HG03457 (cell line): ENCODE results near the gene SURF1.
A peak's percentile ranks its signal among the peaks of the same experiment; 100 is the strongest.
"Not testable (repeated sequence)": the region's sequence is repeated elsewhere in the genome, so short reads cannot be mapped to it uniquely, and the experiment has no call there.

ENCODE experiments used
- ATAC-seq: cut with Tn5 transposase; IDR thresholded peaks from one replicate; pipeline ENCODE4 v1.9.1; 2021; ENCODE audit warnings: moderate number of reproducible peaks; ENCODE audit not compliant: unreplicated experiment

The SURF1 gene

DNA sequence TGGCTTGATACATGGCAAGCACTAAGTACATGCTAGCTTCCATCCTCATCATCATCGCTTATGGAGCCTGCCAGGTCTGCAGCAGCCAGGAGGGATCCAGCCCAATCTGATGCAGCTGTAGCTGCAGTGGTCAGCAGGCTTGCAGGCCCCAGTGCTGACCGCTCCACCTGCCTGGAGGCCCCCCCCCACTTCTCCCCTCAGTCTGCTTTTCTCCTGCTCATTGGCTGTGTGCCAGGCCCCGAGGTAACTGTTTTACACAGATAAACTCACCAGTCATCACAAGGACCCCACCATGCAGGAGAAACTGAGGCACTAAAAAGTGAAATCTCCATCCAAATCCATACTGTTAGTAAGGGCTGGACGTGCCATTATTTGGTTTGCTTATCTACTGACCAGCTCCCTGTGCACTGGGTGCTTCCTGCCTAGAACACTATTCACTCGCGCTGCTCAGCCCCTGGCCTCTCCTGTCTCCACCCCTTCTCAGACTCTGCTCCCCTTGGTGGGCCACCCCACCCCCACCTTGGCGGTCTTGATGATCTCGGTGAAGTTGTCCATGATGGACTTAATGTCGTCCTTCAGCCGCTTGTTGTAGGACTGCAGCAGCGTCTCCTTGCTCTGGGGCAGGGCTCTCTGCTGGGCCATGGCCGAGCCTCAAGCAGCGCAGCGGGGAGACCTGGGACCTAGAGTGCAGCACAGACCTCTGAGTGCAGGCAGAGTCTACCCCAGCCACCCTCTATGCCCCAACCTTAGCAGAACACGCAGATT is 10.1 kb downstream of the SURF1 start:
- no peak for ATAC-seq

DNA sequence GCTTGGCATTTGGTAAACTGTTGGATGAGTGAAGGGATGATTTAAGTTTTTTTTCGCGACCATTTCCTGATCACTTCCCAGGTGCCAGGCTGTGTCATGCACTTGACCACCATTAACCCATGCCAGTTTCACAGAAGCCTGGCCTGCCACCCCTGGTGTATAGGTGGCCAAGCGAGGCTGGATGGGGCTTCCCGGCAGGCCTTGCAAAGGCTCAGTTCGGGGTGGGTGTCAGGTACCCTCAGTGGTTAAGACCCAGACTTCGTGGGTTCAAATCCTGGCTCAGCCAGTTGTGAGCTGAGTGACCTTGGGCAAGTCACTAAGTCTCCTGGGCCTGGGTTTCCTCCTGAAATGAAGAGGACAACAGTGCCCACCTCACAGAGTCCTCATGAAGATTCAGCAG is 10.7 kb downstream of the SURF1 start:
- no peak for ATAC-seq

DNA sequence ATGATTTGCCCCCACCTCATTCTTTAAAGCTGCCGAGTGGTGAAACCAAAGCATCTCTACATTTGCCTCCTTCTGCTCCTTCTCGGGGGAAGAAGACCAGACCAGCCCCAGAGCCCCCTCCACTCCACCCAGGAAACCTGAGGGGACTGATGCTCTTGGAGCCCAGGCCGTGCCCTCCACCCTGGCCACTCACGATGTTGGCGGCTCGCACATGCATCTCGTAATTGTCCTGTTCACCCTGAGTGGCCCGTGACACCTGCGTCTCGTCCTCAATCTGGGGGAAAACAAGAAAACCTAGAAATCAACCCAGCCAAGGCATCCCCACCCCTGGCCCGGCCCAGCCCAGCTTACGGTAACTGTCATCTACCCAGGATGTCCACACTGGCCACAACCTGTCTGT is 11.3 kb downstream of the SURF1 start:
- no peak for ATAC-seq

DNA sequence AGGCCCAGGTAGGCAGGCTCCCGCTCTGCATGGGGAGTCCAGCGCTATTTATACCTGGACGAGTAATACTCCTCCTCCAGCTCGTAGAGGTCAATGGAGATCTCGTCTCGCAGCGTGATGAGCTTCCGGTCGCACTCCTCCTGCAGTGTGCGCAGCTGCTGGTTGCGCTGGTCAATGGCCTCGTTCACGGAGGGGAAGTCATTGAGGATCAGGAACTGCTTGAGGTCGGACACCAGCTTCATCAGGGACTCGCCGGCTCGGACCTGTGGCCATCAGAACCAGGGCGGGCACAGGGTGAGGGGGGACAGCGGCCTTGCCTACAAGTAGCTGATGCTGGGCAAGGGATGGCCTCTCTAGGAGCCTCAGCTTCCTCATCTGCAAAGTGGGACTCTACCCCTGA is 12.2 kb downstream of the SURF1 start:
- no peak for ATAC-seq

DNA sequence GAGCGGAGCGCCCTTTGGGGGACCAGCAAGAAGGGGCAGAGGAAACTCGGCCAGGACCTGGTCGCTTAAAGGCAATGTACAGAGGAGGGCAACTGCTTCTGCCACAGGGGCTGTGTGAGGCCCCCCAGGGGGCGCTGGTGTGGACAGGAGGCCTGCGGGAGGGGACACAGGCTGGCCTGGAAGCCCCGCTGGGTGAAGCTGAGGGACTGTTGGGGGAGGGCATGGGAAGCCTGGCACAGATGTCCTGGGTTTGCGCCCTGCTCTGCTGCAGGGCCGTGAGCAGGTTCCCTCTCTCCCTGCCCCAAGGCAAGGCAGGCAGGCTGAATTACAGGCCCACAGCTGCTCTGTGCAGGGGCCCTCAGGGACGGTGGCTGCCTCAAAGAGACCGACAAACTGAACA is 13.7 kb downstream of the SURF1 start:
- ATAC-seq: no peak

DNA sequence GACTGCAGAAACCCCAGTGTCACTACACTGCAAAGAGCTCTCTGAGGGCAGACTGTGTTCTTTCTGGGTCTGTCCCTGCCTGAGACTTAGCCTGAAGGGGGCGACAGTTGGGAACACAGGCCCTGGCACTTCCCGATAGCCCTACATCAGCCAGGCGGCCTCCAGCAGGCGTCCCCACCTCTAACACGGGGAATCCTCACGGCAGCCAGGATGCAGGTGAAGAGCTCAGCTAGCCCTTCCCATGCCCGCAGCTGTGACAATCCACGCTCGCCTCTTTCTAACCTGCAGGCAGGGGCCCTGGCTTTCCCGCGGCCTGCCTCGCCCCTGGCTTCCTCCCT is 14.2 kb downstream of the SURF1 start:
- no peak for ATAC-seq

DNA sequence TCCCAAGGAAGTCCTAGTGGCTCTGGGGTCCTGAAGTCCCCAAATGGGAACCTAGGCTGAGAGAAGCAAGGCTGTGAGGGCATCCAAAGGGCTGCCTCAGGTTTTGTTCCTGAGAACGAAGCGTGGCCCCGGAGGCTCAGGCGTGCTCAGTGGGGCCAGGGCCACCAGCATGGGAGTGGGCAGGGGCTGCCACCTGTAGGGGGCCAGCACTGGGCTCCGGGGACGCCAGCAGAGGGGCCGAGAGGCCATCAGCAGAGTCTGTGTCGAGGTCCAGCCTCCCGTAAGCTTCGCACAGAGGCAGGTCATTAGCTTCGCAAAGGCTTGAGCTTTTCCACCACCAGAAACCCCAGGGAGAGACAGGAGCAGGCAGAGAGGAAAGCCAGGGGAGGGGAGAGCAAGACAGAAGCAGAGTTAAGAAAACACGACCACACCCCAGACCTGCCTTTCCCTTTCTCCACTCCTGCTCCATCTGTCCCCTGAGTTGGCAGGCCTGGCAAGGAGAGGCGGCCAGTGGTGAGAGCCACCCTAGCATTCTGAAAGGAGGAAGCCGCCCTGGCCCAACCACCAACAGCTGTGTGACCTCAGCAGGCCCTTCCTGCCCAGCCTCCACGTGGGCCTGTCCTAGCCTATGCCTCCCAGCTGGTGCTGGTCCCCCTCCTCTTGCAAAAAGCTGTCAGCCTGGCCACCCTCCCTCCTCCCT is 14.8 kb downstream of the SURF1 start:
- ATAC-seq: no peak

DNA sequence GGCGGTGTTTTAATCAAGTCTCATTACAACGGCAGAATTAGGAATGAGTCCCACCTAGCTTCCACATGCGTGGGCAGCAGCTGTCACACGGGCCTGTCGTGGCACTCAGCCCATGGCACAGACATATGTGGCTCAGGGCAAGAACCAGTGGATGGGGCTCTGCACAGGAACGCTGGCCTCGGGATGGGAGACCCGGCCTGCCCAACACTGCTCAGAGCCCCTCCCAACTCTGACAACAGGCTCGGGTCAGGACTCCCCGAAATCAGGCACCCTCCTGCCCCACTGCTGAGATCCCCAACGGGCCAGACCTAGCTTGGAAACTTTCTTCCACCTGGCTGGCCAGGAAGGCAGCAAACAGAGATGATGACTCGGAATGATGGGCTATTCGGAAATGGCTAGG is 15.4 kb downstream of the SURF1 start:
- no peak for ATAC-seq

DNA sequence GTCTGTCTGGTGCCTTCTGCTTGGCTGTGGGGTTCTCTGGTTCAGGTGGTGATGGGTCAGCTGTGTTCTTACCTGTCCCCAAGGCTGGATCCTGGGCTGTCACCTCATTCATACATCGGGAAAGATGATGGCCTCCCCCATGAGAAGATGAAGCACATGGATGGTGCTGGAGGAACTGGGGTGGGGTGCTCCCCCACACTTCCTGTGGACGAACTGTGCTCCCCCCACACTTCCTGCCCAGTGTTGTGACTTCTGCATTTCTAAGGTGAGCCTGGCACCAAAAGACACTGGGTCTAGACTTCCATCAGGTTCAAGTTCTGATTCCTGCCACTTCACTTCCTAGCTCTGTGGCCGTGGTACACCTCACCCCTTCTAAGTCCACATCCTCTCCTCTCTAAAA is 16.0 kb downstream of the SURF1 start:
- no peak for ATAC-seq

DNA sequence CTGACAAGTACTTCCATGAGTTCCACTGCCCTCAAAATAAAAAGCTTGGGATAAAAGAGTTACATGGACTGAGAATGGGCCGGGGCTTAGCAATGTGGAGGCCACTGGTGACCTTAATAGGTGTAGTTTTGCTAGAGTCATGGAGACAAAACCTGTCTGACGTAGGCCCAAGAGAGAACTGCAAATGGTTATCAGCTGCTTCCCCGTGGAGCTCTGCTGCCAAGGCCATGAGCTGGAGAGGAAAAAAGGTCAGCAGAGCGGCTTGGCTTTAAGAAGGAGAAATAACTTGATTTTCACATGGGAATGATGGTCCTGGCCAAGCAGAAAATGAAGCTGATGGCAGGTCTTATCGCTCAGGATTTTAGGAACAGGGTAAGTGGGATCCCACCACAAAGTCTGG is 16.6 kb downstream of the SURF1 start:
- no peak for ATAC-seq

DNA sequence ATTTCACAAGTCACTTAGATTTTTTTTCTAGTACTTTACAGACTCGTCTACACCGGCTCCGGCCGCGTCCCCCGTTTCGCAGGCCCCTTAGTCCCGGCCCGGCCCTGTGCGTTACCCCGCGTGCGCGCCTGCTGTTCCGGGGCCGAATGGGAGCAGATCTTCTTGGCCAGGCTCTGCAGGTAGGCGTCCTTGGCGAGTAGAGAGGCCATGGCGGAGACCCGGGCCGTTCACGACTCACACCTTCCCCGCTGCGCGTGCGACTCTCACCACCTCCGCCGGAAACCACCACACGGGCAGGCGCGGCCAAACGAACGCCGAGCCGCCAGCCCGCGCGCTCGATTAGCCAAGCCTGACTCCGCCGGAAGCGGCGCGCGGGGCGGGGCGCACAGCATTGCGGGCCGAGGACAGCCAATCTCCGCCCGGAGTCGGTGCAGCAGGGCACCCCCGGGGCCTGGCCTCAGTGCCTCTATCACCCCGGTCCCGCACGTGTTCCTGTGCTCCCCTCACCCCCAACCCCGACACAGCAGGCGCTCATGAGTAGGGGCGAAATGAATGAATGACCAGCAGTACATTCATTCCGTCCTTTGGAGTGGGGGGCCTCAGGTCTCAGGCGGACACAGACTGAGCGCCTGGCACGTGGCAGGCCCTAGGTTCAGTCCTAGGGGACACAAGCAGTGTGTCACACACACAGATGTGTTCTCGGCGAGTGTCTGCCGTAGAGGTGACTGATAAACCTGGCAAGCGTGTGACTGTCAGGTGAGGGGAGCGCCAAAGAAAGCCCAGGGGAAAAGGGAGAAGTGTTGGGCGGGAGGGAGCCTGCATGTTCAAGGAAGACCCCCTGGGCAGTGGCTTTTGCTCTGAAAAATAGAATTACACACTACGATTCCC is 20.1 kb downstream of the SURF1 start, which contains the start of gene SURF6:
Gene SURF6 (minus strand): TSS at position 265 of the 888 bp plus-strand sequence. CDS start 56 bp downstream, at position 209.
- ATAC-seq: peak; percentile 67

DNA sequence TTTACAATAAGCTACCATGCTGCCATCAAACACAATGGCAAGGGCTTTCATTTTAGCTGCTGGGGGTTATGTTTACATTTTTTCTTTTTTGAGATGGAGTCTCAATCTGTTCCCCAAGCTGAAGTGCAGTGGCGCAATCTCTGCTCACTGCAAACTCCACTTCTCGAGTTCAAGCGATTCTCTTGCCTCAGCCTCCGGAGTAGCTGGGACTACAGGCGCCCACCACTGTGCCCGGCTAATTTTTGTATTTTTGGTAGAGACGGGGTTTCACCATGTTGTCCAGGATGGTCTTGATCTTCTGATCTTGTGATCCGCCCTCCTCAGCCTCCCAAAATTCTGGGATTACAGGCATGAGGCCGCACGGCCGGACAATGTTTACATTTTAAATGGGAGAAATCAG is 21.4 kb downstream of the SURF1 start:
- ATAC-seq: not testable (repeated sequence)

DNA sequence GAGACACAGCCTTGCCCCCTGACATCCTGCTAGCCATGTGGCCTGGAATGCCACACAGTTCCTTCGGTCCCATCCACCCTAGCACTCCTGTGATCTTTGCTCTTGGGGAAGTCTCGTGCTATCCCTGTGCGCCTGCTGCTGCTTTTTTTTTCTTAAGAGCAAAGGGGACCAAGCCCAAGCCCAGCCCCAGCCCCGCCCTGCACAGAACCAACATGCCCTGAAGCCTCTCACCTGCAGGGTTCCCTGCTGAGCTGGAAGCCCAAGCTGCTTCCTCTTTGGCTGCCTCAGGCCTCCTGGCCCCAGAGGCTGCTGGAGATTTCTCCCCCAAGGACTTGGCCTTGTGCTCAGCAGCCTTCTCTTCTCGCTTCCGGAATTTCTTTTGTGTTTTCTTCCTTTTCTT is 22.1 kb downstream of the SURF1 start:
- no peak for ATAC-seq

DNA sequence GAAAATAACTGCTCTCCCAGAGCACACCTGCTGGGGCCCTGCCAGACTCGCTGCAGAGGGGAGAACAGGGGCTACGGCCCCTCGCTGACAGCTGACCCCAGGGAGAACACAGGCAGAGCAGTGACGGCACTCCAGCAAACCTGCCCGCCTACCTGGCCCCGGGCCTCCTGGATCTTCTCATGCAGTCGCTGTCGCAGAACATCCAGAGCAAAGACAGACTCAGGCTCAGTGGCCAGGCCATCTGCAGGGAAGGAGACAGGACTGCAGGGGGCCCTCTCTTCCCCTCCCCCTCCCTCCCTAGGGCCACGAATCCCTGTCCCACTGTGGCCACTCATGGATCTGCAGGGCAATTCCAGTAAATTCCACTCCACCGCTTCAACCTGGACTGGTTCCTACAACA is 22.7 kb downstream of the SURF1 start:
- no peak for ATAC-seq

DNA sequence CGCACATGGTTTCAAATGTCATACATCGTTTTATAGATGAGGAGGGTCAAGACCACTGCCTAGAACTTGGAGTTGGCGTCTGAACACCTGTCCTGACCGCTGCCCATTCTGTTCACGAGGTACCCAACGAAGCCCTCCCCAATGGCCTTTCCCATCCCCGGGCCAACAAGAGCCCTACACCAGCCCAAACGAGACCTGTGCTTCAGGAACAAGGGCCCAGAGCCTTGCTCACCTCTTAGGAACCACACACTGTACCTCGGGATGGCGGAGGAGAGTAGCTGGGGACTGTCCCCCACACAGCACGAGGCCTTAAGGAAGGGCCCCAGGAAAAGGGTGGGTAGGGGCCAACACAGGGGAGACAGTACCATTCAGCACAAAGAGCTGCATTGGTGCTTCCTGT is 23.3 kb downstream of the SURF1 start:
- no peak for ATAC-seq

DNA sequence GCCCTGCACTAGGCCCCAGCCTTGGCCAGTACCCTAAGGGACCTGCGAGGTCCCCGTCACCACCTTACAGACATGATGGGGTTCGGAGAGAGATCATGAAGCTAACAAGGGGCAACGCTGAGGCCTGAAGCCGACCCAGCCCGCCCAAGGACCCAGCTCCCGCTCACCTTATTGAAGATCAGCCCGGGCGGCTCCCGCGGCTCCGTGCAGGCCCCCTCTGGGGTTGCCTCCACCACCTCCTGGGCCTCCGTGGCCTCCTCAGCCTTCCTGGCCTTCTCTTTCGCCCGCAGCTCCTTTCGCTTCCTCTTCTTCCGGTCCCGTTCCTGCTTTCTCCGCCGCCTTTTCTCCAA is 23.9 kb downstream of the SURF1 start:
- no peak for ATAC-seq

DNA sequence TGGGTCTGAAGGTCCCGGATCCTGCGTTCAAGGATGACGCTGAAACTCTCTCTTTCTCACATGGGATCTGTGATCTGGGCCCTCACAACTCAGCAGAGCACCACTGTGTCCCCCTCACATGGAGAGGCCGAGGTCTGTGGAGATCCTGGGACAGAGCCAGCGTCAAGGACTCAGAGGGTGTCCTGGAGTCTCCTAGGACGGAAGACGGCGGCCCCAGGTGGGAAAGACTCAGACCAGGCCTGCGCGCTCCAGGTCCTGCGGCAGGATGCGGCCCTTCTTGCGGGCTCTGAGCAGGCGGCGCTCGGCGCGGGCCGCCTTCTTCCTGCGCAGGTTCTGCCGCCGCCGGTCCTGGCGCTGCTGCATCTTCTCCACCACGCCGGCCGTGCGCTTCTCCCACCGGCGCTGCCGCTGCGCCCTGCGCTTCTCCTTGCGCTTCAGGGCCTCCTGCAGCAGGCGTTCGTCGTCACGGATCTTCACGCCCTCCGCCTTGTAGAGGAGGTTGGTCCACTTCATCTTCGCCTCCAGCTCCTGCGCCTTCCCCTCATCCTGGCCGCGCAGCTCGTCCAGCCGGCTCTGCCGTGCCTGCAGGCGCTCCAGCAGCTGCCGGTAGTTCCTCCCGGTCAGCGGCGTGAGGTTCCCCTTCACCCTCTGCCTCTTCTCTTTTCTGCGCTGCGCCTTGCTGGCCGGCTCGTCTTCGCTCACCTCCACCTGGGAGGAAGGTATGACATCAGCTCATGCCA is 24.5 kb downstream of the SURF1 start:
- ATAC-seq: no peak

DNA sequence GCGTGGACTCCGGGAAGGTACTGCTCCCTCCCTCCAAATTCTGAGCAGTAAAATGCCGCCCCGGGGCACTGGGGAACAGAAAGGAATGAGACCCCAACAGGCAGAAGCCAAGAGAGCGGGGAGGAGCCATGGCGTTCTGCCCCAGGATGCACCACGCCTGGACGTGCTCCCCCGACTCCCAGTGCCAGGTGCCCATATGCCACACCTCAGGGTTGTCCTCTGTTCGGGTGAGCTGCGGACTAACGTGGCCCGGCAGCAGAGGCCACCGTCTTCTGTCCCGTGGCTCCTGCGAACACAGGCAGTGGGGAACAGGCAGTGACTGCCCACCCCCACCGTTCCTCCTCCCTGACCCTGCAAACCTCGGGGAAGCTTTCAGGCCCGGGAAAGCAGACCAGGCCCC is 25.1 kb downstream of the SURF1 start:
- no peak for ATAC-seq

DNA sequence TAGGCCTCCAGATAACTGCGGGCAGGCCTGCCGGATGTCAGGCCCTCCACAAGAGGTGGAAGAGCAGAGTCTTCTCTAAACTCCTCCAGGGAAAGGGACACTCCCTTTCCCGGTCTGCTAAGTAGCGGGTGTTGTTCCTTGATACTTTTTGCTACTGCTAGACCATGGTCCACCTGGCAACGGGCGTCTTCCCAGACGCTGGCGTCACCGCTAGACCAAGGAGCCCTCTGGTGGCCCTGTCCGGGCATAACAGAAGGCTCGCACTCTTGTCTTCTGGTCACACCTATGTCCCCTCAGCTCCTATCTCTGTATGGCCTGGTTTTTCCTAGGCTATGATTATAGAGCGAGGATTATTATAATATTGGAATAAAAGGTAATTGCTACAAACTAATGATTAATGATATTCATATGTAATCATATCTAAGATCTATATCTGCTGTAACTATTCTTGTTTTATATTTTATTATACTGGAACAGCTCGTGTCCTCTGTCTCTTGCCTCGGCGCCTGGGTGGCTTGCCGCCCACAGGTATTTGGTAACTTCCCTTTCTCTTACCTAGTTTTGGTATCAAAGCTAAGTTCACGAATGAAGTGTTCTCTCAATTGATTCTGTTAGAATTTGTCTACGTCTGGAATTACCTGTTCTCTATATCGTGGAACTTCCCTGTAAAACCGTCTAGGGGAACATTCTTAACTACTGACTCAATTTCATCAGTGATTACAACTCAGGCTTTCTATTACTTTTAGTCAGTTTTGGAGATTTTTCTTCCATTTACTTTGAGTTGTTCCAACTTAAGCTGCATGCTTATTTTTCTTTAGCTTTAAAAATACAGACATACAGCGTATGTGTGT is 26.8 kb downstream of the SURF1 start:
- not testable (repeated sequence) for ATAC-seq

DNA sequence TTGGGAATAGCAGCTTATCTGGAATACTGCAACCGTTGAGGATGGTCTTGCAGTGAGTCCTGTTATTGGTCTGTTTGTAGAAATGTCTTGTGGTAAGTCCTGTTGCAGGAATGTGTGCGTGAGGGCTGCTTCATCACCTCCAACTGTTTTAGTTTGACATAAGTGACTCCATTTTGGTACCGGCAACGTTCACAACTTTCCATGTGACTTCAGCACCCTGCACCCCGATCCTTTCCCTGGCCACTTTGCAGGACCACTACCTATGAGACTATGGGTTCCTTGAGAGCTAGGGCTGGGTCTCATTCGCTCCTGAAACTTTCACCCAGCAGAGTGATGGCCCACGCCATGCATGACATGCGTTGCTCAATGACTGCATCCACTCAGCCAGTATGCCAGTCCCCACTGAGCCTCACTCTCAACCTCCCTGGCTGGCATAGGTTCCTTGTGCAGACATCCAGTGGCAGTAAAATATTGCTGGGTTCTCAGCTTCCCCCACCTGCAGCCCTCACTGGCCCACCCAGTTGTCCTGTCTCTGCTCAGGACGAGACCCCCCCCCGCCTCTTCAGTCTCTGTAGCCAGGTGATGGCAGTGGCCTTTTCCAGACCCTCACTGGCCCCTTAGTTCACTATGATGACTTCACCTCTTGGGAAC is 28.3 kb downstream of the SURF1 start:
- no peak for ATAC-seq
